GM12891 (cell line): Measurements from ENCODE around the gene LRP1B.

ENCODE experiments used
- PAX5 ChIP-seq: IDR thresholded peaks from 2 replicates; pipeline ENCODE4 v1.6.1; 2011; ENCODE audit warnings: low read length, moderate library complexity, mild to moderate bottlenecking; ENCODE audit not compliant: insufficient read depth, severe bottlenecking
- POLR2A ChIP-seq: IDR thresholded peaks from 2 replicates; pipeline ENCODE4 v1.6.1; 2011; ENCODE audit warnings: low read depth, low read length, control low read depth
- POLR2AphosphoS5 ChIP-seq: IDR thresholded peaks from 2 replicates; pipeline ENCODE4 v1.6.1; 2011; ENCODE audit warnings: low read depth, low read length, control low read depth
- POU2F2 ChIP-seq: IDR thresholded peaks from 2 replicates; pipeline ENCODE4 v1.6.1; 2011; ENCODE audit warnings: low read depth, mild to moderate bottlenecking, control low read depth, low read length, moderate library complexity
- SPI1 ChIP-seq: IDR thresholded peaks from 2 replicates; pipeline ENCODE4 v1.6.1; 2011; ENCODE audit warnings: low read depth, low read length, control low read depth
- TAF1 ChIP-seq: IDR thresholded peaks from 2 replicates; pipeline ENCODE4 v1.6.1; 2011; ENCODE audit warnings: low read depth, low read length, control low read depth

DNA sequence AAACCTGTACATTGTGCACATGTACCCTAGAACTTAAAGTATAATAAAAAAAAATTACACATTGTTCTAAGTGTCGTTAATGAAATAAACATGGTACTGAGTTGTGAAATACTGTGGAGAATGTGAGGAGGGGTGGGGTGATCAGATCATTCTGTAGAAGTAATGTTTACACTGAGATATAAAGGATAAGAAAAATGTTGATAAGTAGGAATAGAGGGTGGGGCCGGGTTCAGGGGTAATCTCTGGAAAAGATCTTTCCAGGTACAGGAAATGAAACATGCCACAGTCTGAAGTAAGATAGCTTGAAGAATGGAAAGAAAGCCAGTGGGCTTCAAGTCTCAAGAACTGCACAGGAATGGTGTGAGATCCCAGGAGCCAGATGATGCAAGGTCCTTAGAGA is 1482.4 kb downstream of the LRP1B start:
- no peak for TF ChIP-seq POLR2A
- no peak for TF ChIP-seq TAF1
- no peak for TF ChIP-seq POLR2AphosphoS5
- no peak for TF ChIP-seq SPI1
- TF ChIP-seq POU2F2, result no peak
- TF ChIP-seq PAX5, result no peak
